Measurements from ENCODE around the gene CYFIP1.

- TF ChIP-seq POLR2A (IDR thresholded peaks at IDR 0.05) = no peak
- TF ChIP-seq, protein P1, sequence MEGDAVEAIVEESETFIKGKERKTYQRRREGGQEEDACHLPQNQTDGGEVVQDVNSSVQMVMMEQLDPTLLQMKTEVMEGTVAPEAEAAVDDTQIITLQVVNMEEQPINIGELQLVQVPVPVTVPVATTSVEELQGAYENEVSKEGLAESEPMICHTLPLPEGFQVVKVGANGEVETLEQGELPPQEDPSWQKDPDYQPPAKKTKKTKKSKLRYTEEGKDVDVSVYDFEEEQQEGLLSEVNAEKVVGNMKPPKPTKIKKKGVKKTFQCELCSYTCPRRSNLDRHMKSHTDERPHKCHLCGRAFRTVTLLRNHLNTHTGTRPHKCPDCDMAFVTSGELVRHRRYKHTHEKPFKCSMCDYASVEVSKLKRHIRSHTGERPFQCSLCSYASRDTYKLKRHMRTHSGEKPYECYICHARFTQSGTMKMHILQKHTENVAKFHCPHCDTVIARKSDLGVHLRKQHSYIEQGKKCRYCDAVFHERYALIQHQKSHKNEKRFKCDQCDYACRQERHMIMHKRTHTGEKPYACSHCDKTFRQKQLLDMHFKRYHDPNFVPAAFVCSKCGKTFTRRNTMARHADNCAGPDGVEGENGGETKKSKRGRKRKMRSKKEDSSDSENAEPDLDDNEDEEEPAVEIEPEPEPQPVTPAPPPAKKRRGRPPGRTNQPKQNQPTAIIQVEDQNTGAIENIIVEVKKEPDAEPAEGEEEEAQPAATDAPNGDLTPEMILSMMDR (IDR thresholded peaks at IDR 0.05 in 4 of 5, conservative IDR thresholded peaks at IDR 0.05 in 1 of 5) = no peak
Observed at GRCh38 chr15:22995795-22996194, 15.6 kb upstream of the CYFIP1 start.

All from gastrocnemius medialis (tissue), 4 donors.